Transverse colon (tissue), 4 donors: ENCODE data around the gene SLC4A4.

ENCODE experiments used
- EP300 ChIP-seq: sonication (generic); formaldehyde crosslinking; IDR thresholded peaks from one replicate; pipeline ENCODE4 v1.6.1; 2017; ENCODE audit warnings: antibody characterized with exemption, low read depth
- POLR2A ChIP-seq: fragments of 450-650 bp; IDR thresholded peaks from one replicate; pipeline ENCODE4 v1.6.1; 2016; ENCODE audit warnings: antibody characterized with exemption, mild to moderate bottlenecking, moderate library complexity
- POLR2AphosphoS5 ChIP-seq, 3 donors: sonication (generic); formaldehyde crosslinking; IDR thresholded peaks; one replicate each; pipeline ENCODE4 v1.6.1; 2016; ENCODE audit warnings: antibody characterized with exemption in 3 of 3
- TF ChIP-seq, protein P1 (sequence below), 5 experiments: fragments of 200-600 bp in 3 of 5; fragments of 450-650 bp in 2 of 5; sonication (generic) in 3 of 5; IDR thresholded peaks; 1 replicate in 2 of 5; 2 replicates in 3 of 5; pipeline ENCODE4 v1.5.1; 2016 to 2017; ENCODE audit warnings: antibody characterized with exemption in 5 of 5, inconsistent platforms in 3 of 5, mild to moderate bottlenecking in 2 of 5, moderate library complexity in 1 of 5

- TF ChIP-seq, protein P1, sequence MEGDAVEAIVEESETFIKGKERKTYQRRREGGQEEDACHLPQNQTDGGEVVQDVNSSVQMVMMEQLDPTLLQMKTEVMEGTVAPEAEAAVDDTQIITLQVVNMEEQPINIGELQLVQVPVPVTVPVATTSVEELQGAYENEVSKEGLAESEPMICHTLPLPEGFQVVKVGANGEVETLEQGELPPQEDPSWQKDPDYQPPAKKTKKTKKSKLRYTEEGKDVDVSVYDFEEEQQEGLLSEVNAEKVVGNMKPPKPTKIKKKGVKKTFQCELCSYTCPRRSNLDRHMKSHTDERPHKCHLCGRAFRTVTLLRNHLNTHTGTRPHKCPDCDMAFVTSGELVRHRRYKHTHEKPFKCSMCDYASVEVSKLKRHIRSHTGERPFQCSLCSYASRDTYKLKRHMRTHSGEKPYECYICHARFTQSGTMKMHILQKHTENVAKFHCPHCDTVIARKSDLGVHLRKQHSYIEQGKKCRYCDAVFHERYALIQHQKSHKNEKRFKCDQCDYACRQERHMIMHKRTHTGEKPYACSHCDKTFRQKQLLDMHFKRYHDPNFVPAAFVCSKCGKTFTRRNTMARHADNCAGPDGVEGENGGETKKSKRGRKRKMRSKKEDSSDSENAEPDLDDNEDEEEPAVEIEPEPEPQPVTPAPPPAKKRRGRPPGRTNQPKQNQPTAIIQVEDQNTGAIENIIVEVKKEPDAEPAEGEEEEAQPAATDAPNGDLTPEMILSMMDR (IDR thresholded peaks at IDR 0.05), result no peak
- no peak for TF ChIP-seq POLR2A
- no peak for TF ChIP-seq POLR2AphosphoS5 (IDR thresholded peaks at IDR 0.05)
- no peak for TF ChIP-seq EP300
Measured at GRCh38 chr4:71366766-71367165, 27.9 kb downstream of the SLC4A4 start.
